HG03135 (cell line): ENCODE measurements around the gene CACNA1E.

ENCODE experiments used
- ATAC-seq: cut with Tn5 transposase; IDR thresholded peaks from one replicate; pipeline ENCODE4 v1.9.1; 2021; ENCODE audit warnings: mild to moderate bottlenecking, moderate library complexity; ENCODE audit not compliant: unreplicated experiment

Gene CACNA1E

GRCh38 chr1:181674617-181675016 lies 191.3 kb downstream of the CACNA1E start:
- ATAC-seq, result no peak

- no peak for ATAC-seq
These were observed 192.0 kb downstream of the CACNA1E start for GRCh38 chr1:181675091-181675917.

GRCh38 chr1:181675918-181676190 lies 192.5 kb downstream of the CACNA1E start:
- ATAC-seq, result no peak

GRCh38 chr1:181676269-181676668 lies 193.0 kb downstream of the CACNA1E start:
- ATAC-seq, result peak; percentile 63

GRCh38 chr1:181680332-181680731 lies 197.0 kb downstream of the CACNA1E start:
- no peak for ATAC-seq

- no peak for ATAC-seq
These were observed 197.6 kb downstream of the CACNA1E start for GRCh38 chr1:181680871-181681270.

GRCh38 chr1:181685211-181685610 lies 201.9 kb downstream of the CACNA1E start:
- ATAC-seq, result no peak

GRCh38 chr1:181701891-181702290 lies 218.6 kb downstream of the CACNA1E start:
- ATAC-seq, result no peak

GRCh38 chr1:181704546-181704945 lies 221.2 kb downstream of the CACNA1E start:
- ATAC-seq, result no peak

- no peak for ATAC-seq
These were observed 228.5 kb downstream of the CACNA1E start for GRCh38 chr1:181711820-181712219.

- no peak for ATAC-seq
These were observed 229.4 kb downstream of the CACNA1E start for GRCh38 chr1:181712711-181713110.

GRCh38 chr1:181714428-181714827 lies 231.1 kb downstream of the CACNA1E start:
- no peak for ATAC-seq

GRCh38 chr1:181718034-181718433 lies 234.7 kb downstream of the CACNA1E start:
- no peak for ATAC-seq

- no peak for ATAC-seq
These were observed 243.1 kb downstream of the CACNA1E start for GRCh38 chr1:181726320-181727012.

GRCh38 chr1:181730606-181731005 lies 247.3 kb downstream of the CACNA1E start:
- no peak for ATAC-seq

GRCh38 chr1:181732218-181732990 lies 249.1 kb downstream of the CACNA1E start:
- no peak for ATAC-seq

GRCh38 chr1:181733486-181733885 lies 250.2 kb downstream of the CACNA1E start:
- no peak for ATAC-seq

- ATAC-seq, result no peak
These were observed 253.7 kb downstream of the CACNA1E start for GRCh38 chr1:181737056-181737455.

- ATAC-seq, result no peak
These were observed 255.9 kb downstream of the CACNA1E start for GRCh38 chr1:181739214-181739613.

- ATAC-seq, result no peak
These were observed 259.1 kb downstream of the CACNA1E start for GRCh38 chr1:181742426-181742825.

- ATAC-seq, result no peak
These were observed 260.6 kb downstream of the CACNA1E start for GRCh38 chr1:181743878-181744312.

GRCh38 chr1:181746224-181746623 lies 262.9 kb downstream of the CACNA1E start:
- no peak for ATAC-seq
